H9 (cell line): Measurements from ENCODE around the gene TEX51. TPM values are rescaled to one million over a fixed set of nuclear protein-coding genes. Genes with fewer than 3 reads are reported as not detected.

Experiments
- DNase-seq: peaks from one replicate; pipeline ENCODE4 v3.0.0-alpha.2; 2017
- H2AFZ ChIP-seq: one replicate; pipeline ENCODE4 v1.6.1; 2013; ENCODE audit warnings: mild to moderate bottlenecking, low read length, control low read depth, moderate library complexity
- H2AK5ac ChIP-seq: 2 replicates; pipeline ENCODE4 v1.6.1; 2013; ENCODE audit warnings: low read length, control low read depth, mixed read lengths; ENCODE audit not compliant: insufficient read length
- H2BK120ac ChIP-seq: one replicate; pipeline ENCODE4 v1.6.1; 2013; ENCODE audit warnings: low read depth, mild to moderate bottlenecking, low read length, control low read depth, inconsistent platforms; ENCODE audit not compliant: poor library complexity, severe bottlenecking
- H2BK12ac ChIP-seq: 2 replicates; pipeline ENCODE4 v1.6.1; 2013; ENCODE audit warnings: low read length, control low read depth, mixed read lengths, low read depth; ENCODE audit not compliant: insufficient read length
- H2BK15ac ChIP-seq: 2 replicates; pipeline ENCODE4 v1.6.1; 2013; ENCODE audit warnings: low read depth, low read length, control low read depth
- H2BK20ac ChIP-seq: one replicate; pipeline ENCODE4 v1.6.1; 2013; ENCODE audit warnings: low read depth, mild to moderate bottlenecking, low read length, control low read depth, inconsistent platforms; ENCODE audit not compliant: poor library complexity, severe bottlenecking
- H2BK5ac ChIP-seq: 2 replicates; pipeline ENCODE4 v1.6.1; 2013; ENCODE audit warnings: low read length, control low read depth, mixed read lengths; ENCODE audit not compliant: insufficient read length
- H3K14ac ChIP-seq: 2 replicates; pipeline ENCODE4 v1.6.1; 2013; ENCODE audit warnings: low read length, control low read depth; ENCODE audit not compliant: insufficient read depth
- H3K18ac ChIP-seq: 2 replicates; pipeline ENCODE4 v1.6.1; 2013; ENCODE audit warnings: low read depth, mild to moderate bottlenecking, mixed read lengths, low read length, control low read depth; ENCODE audit not compliant: insufficient read length
- H3K23ac ChIP-seq: 2 replicates; pipeline ENCODE4 v1.6.1; 2013; ENCODE audit warnings: low read length, control low read depth, mixed read lengths, low read depth; ENCODE audit not compliant: insufficient read length
- H3K23me2 ChIP-seq: 2 replicates; pipeline ENCODE4 v1.6.1; 2013; ENCODE audit warnings: low read depth, mild to moderate bottlenecking, mixed read lengths, low read length, control low read depth; ENCODE audit not compliant: insufficient read length, poor library complexity, severe bottlenecking
- H3K27ac ChIP-seq: 2 replicates; pipeline ENCODE4 v1.5.1; 2013; ENCODE audit warnings: low read length, control low read depth, mixed read lengths, low read depth; ENCODE audit not compliant: insufficient read length
- H3K27me3 ChIP-seq: 2 replicates; pipeline ENCODE4 v1.6.1; 2013; ENCODE audit warnings: low read length, control low read depth, inconsistent platforms; ENCODE audit not compliant: insufficient read depth
- H3K4ac ChIP-seq: 2 replicates; pipeline ENCODE4 v1.6.1; 2013; ENCODE audit warnings: low read depth, mild to moderate bottlenecking, control low read depth, inconsistent platforms, low read length, moderate library complexity
- H3K4me1 ChIP-seq: 2 replicates; pipeline ENCODE4 v1.6.1; 2013; ENCODE audit warnings: low read length, control low read depth, inconsistent platforms; ENCODE audit not compliant: insufficient read depth
- H3K4me2 ChIP-seq: 2 replicates; pipeline ENCODE4 v1.6.1; 2013; ENCODE audit warnings: low read length, control low read depth, mixed read lengths; ENCODE audit not compliant: insufficient read length, insufficient read depth
- H3K56ac ChIP-seq: 2 replicates; pipeline ENCODE4 v1.6.1; 2013; ENCODE audit warnings: low read depth, mild to moderate bottlenecking, mixed read lengths, low read length, control low read depth; ENCODE audit not compliant: insufficient read length
- H3K79me1 ChIP-seq: 2 replicates; pipeline ENCODE4 v1.6.1; 2013; ENCODE audit warnings: low read depth, mild to moderate bottlenecking, moderate library complexity, low read length, control low read depth, inconsistent platforms; ENCODE audit not compliant: insufficient read depth, poor library complexity, severe bottlenecking
- H3K79me2 ChIP-seq: 2 replicates; pipeline ENCODE4 v1.6.1; 2013; ENCODE audit warnings: low read length, control low read depth, inconsistent platforms; ENCODE audit not compliant: insufficient read depth
- H3K9ac ChIP-seq: 2 replicates; pipeline ENCODE4 v1.6.1; 2013; ENCODE audit warnings: low read length, control low read depth, mixed read lengths; ENCODE audit not compliant: insufficient read length; ENCODE audit errors: extremely low read depth
- H3K9me3 ChIP-seq: one replicate; pipeline ENCODE4 v1.6.1; 2013; ENCODE audit warnings: low read depth, low read length, inconsistent platforms; ENCODE audit not compliant: control insufficient read depth
- H3T11ph ChIP-seq: one replicate; pipeline ENCODE4 v1.6.1; 2013; ENCODE audit warnings: mild to moderate bottlenecking, low read length, control low read depth, inconsistent platforms
- H4K20me1 ChIP-seq: one replicate; pipeline ENCODE4 v1.6.1; 2013; ENCODE audit not compliant: control insufficient read depth, insufficient read length, insufficient read depth
- H4K5ac ChIP-seq: 2 replicates; pipeline ENCODE4 v1.6.1; 2013; ENCODE audit warnings: low read depth, mild to moderate bottlenecking, mixed read lengths, low read length, control low read depth; ENCODE audit not compliant: insufficient read length
- H4K8ac ChIP-seq: replicated peaks from 2 replicates; pipeline ENCODE4 v1.6.1; 2013; ENCODE audit warnings: low read length, control low read depth, mixed read lengths, low read depth; ENCODE audit not compliant: insufficient read length
- H4K91ac ChIP-seq: 2 replicates; pipeline ENCODE4 v1.6.1; 2013; ENCODE audit warnings: low read depth, mild to moderate bottlenecking, moderate library complexity, mixed read lengths, low read length, control low read depth; ENCODE audit not compliant: insufficient read length
- H3K27ac Mint-ChIP-seq, 3 experiments: 2 replicates in 2 of 3; 3 replicates in 1 of 3; pipeline ENCODE4 v1.8.0; 2020 to 2021; ENCODE audit warnings: mixed read lengths in 3 of 3, mild to moderate bottlenecking in 1 of 3, moderate library complexity in 1 of 3
- H3K27me3 Mint-ChIP-seq: 2 replicates; pipeline ENCODE4 v1.8.0; 2021; ENCODE audit warnings: low read depth, mild to moderate bottlenecking, moderate library complexity, mixed read lengths
- H3K36me3 Mint-ChIP-seq, 3 experiments: 2 replicates in 2 of 3; 3 replicates in 1 of 3; pipeline ENCODE4 v1.8.0; 2020 to 2021; ENCODE audit warnings: low read depth in 3 of 3, mixed read lengths in 3 of 3; ENCODE audit not compliant: insufficient read depth in 1 of 3
- H3K4me1 Mint-ChIP-seq, 2 experiments: 2 replicates each; pipeline ENCODE4 v1.8.0; 2020; ENCODE audit warnings: mixed read lengths in 2 of 2
- H3K4me3 Mint-ChIP-seq, 2 experiments: 2 replicates in 1 of 2; 3 replicates in 1 of 2; pipeline ENCODE4 v1.8.0; 2020 to 2021; ENCODE audit warnings: mild to moderate bottlenecking in 2 of 2, mixed read lengths in 2 of 2, moderate library complexity in 1 of 2
- H3K9me3 Mint-ChIP-seq, 2 experiments: 2 replicates in 1 of 2; 3 replicates in 1 of 2; pipeline ENCODE4 v1.8.0; 2020; ENCODE audit warnings: mild to moderate bottlenecking in 2 of 2, mixed read lengths in 2 of 2, moderate library complexity in 1 of 2
- WGBS: extraction: QIAGEN DNeasy Blood & Tissue Kit; methylation state at CpG from one replicate; pipeline ENCODE4 v1.1.7; 2013; ENCODE audit warnings: missing lambda C conversion rate, low lambda C conversion rate, mixed read lengths; ENCODE audit not compliant: insufficient read length; ENCODE audit errors: extremely low coverage; 5-methylcytosine and 5-hydroxymethylcytosine counted together
- total RNA-seq: library from RNA; stranded (reverse); gene quantifications from 2 replicates; pipeline ENCODE4 v1.2.1, GENCODE V29; 2021
- TF ChIP-seq, protein P1 (sequence below): fragments of 200-600 bp; sonication (generic); conservative IDR thresholded peaks from 3 replicates; pipeline ENCODE4 v1.8.0; 2021; ENCODE audit warnings: antibody characterized with exemption, mild to moderate bottlenecking

The TEX51 gene
- total RNA-seq, 1 experiment from 2014 or later, result not detected

- H2BK15ac ChIP-seq, result no peak overlapping the region
- H3K9me3 ChIP-seq, result no peaks in the 10 kb centered on the region
- no peak overlapping the region for H3K4me2 ChIP-seq
- no peaks in the 10 kb centered on the region for H4K20me1 ChIP-seq
- Mint-ChIP-seq H3K9me3 (peaks cover 10 to 13% of the 10 kb centered on the region in 2 experiments), H3K4me1 (peaks cover 11 to 12% of the 10 kb centered on the region in 2 experiments), H3K27ac (peak overlapping the region in 1 of 3 experiments; percentile 3; a peak in 1 of 7 replicates), H3K36me3 (peaks cover 2 to 12% (median 9%) of the 10 kb centered on the region in 3 experiments; a peak in 6 of 7 replicates), H3K4me3 (no peak overlapping the region), H3K27me3 (peaks cover 2% of the 10 kb centered on the region; the same call in 1 of the 2 replicates)
- no peaks in the 10 kb centered on the region for H3K79me2 ChIP-seq
- H3K79me1 ChIP-seq, result no peaks in the 10 kb centered on the region
- no peak overlapping the region for H3K9ac ChIP-seq
- no peak overlapping the region for H3K18ac ChIP-seq
- no CpG with 5 or more reads among the region's 3 CpGs for WGBS
- DNase-seq, result peak; percentile 21
- H2AK5ac ChIP-seq, result no peak overlapping the region
- no peak overlapping the region for H3K14ac ChIP-seq
- no peak overlapping the region for H2BK5ac ChIP-seq
- no peak overlapping the region for H3K27ac ChIP-seq
- H2BK12ac ChIP-seq, result no peak overlapping the region
- H3K27me3 ChIP-seq, result no peaks in the 10 kb centered on the region
- H3K4ac ChIP-seq, result no peak overlapping the region
- H2AFZ ChIP-seq, result no peak overlapping the region
- no peak overlapping the region for H4K5ac ChIP-seq
- TF ChIP-seq, protein P1, sequence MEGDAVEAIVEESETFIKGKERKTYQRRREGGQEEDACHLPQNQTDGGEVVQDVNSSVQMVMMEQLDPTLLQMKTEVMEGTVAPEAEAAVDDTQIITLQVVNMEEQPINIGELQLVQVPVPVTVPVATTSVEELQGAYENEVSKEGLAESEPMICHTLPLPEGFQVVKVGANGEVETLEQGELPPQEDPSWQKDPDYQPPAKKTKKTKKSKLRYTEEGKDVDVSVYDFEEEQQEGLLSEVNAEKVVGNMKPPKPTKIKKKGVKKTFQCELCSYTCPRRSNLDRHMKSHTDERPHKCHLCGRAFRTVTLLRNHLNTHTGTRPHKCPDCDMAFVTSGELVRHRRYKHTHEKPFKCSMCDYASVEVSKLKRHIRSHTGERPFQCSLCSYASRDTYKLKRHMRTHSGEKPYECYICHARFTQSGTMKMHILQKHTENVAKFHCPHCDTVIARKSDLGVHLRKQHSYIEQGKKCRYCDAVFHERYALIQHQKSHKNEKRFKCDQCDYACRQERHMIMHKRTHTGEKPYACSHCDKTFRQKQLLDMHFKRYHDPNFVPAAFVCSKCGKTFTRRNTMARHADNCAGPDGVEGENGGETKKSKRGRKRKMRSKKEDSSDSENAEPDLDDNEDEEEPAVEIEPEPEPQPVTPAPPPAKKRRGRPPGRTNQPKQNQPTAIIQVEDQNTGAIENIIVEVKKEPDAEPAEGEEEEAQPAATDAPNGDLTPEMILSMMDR, result no peak
- no peak overlapping the region for H4K91ac ChIP-seq
- no peak overlapping the region for H2BK120ac ChIP-seq
- no peak overlapping the region for H4K8ac ChIP-seq
- no peak overlapping the region for H2BK20ac ChIP-seq
- no peak overlapping the region for H3K56ac ChIP-seq
- no peak overlapping the region for H3K23ac ChIP-seq
- H3K23me2 ChIP-seq, result no peaks in the 10 kb centered on the region
- peaks cover 4% of the 10 kb centered on the region; the same call in 1 of the 2 replicates for H3K4me1 ChIP-seq
- no peak overlapping the region for H3T11ph ChIP-seq
Measured at GRCh38 chr2:126874961-126875360, 23.7 kb upstream of the TEX51 start.
